Keratinocyte (primary cell): ENCODE measurements around the gene LRRC28.

Experiments
- EZH2 ChIP-seq: IDR thresholded peaks from one replicate; pipeline ENCODE4 v1.6.1; 2012; ENCODE audit warnings: inconsistent platforms, mild to moderate bottlenecking, low read length, moderate library complexity
- TF ChIP-seq, protein P1 (sequence below), 3 experiments: IDR thresholded peaks in 1 of 3; conservative IDR thresholded peaks in 1 of 3; optimal IDR thresholded peaks in 1 of 3; 2 replicates in 2 of 3; 3 replicates in 1 of 3; pipeline versions ENCODE3 to v1.5.1; 2011; ENCODE audit warnings: low read length in 3 of 3, mild to moderate bottlenecking in 3 of 3, moderate library complexity in 2 of 3, control low read depth in 1 of 3, inconsistent platforms in 1 of 3; ENCODE audit not compliant: insufficient read depth in 2 of 3; ENCODE audit errors: extremely low read depth in 1 of 3

DNA sequence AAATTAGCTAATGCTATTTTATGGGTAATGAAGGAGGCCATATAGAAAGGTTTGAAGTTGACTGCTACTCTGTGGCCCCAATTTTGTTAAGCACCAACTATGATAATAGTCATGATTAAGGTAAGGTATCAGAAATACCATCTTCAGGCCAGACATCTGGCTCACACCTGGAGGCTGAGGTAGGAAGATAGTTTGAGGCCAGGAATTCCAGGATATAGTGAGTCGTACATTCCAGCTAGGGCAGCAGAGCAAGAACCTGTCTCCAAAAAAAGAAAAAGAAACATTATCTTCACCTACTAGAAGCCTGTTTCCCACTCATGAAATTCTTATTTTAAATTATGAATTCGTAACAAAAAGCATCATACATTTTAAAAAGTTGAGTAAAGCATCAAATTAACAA, 64.4 kb downstream of the LRRC28 start:
- TF ChIP-seq, protein P1, sequence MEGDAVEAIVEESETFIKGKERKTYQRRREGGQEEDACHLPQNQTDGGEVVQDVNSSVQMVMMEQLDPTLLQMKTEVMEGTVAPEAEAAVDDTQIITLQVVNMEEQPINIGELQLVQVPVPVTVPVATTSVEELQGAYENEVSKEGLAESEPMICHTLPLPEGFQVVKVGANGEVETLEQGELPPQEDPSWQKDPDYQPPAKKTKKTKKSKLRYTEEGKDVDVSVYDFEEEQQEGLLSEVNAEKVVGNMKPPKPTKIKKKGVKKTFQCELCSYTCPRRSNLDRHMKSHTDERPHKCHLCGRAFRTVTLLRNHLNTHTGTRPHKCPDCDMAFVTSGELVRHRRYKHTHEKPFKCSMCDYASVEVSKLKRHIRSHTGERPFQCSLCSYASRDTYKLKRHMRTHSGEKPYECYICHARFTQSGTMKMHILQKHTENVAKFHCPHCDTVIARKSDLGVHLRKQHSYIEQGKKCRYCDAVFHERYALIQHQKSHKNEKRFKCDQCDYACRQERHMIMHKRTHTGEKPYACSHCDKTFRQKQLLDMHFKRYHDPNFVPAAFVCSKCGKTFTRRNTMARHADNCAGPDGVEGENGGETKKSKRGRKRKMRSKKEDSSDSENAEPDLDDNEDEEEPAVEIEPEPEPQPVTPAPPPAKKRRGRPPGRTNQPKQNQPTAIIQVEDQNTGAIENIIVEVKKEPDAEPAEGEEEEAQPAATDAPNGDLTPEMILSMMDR (optimal IDR thresholded peaks at IDR 0.05 in 1 of 3, IDR thresholded peaks at IDR 0.05 in 1 of 3, conservative IDR thresholded peaks at IDR 0.05 in 1 of 3; ENCODE audit: extremely low read depth in 1 of 3, insufficient read depth in 2 of 3, low read length in 3 of 3) = no peak
- no peak for TF ChIP-seq EZH2
